Omental fat pad (tissue), 4 donors: Measurements from ENCODE around the gene SEMA4D. TPM values are rescaled to one million over a fixed set of nuclear protein-coding genes. Genes with fewer than 3 reads are reported as not detected.
"Not testable (repeated sequence)": the region's sequence is repeated elsewhere in the genome, so short reads cannot be mapped to it uniquely, and the experiment has no call there.

Source experiments
- ATAC-seq: fragments of 150-250 bp; one replicate; pipeline ENCODE4 v1.9.1; 2016; ENCODE audit warnings: mild to moderate bottlenecking, moderate library complexity; ENCODE audit not compliant: low FRiP score
- DNase-seq: peaks from one replicate; pipeline ENCODE4 v3.0.0-alpha.2; 2019; ENCODE audit warnings: low spot score
- CTCF ChIP-seq, 3 donors: fragments of 450-650 bp; IDR thresholded peaks; one replicate each; pipeline ENCODE4 v1.5.1; 2016 to 2017; ENCODE audit warnings: antibody characterized with exemption in 3 of 3, mild to moderate bottlenecking in 3 of 3, moderate library complexity in 2 of 3
- total RNA-seq, 4 donors: library from RNA; depleted of rRNA; stranded (reverse); fragments of >200 nt; gene quantifications; one replicate each; pipeline ENCODE4 v1.1.0, GENCODE V29; 2016

SEMA4D gene
- total RNA-seq, 4 donors from 2014 or later, result 14.2 to 49.5 (median 18.3) TPM

GRCh38 chr9:89372230-89372816 is 125.6 kb downstream of the SEMA4D start:
- DNase-seq (no peak), ATAC-seq (no peak)
- TF ChIP-seq CTCF (IDR thresholded peaks at IDR 0.05), result no peak

- not testable (repeated sequence) for DNase-seq, ATAC-seq
Observed at GRCh38 chr9:89371791-89372190, 126.1 kb downstream of the SEMA4D start.

- ATAC-seq (no peak), DNase-seq (no peak)
- no peak for TF ChIP-seq CTCF (IDR thresholded peaks at IDR 0.05)
Observed at GRCh38 chr9:89370593-89370992, 127.3 kb downstream of the SEMA4D start.

- no peak for DNase-seq
- no peak for TF ChIP-seq CTCF (IDR thresholded peaks at IDR 0.05)
- no peak for ATAC-seq
Observed at GRCh38 chr9:89368978-89369377, 128.9 kb downstream of the SEMA4D start.

GRCh38 chr9:89368550-89368949 is 129.4 kb downstream of the SEMA4D start:
- DNase-seq, result no peak
- ATAC-seq, result no peak
- no peak for TF ChIP-seq CTCF (IDR thresholded peaks at IDR 0.05)

GRCh38 chr9:89367726-89368437 is 130.0 kb downstream of the SEMA4D start:
- DNase-seq (no peak), ATAC-seq (no peak)
- TF ChIP-seq CTCF (IDR thresholded peaks at IDR 0.05), result no peak

GRCh38 chr9:89367281-89367680 is 130.6 kb downstream of the SEMA4D start:
- DNase-seq (no peak), ATAC-seq (no peak)
- TF ChIP-seq CTCF (IDR thresholded peaks at IDR 0.05), result no peak
